Panc1 (cell line): ENCODE measurements around the gene AK2.

Experiments used
- POLR2AphosphoS5 ChIP-seq: IDR thresholded peaks from 2 replicates; pipeline ENCODE4 v1.6.1; 2012; ENCODE audit warnings: mild to moderate bottlenecking, low read depth, low read length, moderate library complexity
- SIN3A ChIP-seq: IDR thresholded peaks from 2 replicates; pipeline ENCODE4 v1.6.1; 2012; ENCODE audit warnings: low read depth, mild to moderate bottlenecking, low read length, moderate library complexity, borderline replicate concordance; ENCODE audit not compliant: insufficient read depth
- TF ChIP-seq, protein P1 (sequence below): fragments of 450-650 bp; IDR thresholded peaks from 2 replicates; pipeline ENCODE4 v1.5.1; 2017; ENCODE audit warnings: mild to moderate bottlenecking

DNA sequence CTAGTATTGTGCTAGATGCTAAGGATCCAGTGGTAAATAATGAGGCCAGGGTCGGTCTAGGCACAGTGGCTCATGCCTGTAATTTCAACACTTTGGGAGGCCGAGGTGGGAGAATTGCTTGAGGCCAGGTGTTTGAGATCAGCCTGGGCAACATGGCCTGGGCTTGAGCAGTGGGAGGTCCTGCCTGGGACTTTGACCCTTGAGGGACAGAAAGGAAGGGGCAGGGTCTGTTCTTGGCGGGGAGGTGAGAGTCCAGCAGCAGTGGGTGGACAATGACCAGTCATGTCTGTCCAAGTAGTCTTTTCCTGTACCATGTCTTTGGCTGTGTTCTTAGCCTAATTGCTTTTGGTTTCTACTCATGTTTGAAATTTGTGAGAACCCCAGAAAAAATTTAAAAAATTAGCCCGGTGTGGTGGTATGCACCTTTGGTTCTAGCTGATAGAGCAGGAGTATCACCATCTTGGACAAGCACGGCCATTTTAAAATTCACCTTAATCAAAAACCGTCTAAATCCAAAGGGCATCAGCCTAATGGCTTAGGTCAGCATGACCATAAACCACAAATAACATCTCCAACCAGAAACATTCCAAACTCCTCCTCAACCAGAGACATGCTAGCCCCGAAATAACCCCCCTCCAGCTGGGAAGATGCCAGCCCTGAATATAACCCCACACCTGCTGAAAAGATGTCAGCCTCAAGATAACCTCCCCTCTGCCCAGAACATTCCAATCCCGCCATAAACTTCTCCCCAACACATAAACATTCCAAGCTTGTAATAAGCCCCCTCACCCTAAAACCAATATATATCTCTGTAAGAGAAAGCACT, 6.8 kb upstream of the AK2 start:
- TF ChIP-seq, protein P1, sequence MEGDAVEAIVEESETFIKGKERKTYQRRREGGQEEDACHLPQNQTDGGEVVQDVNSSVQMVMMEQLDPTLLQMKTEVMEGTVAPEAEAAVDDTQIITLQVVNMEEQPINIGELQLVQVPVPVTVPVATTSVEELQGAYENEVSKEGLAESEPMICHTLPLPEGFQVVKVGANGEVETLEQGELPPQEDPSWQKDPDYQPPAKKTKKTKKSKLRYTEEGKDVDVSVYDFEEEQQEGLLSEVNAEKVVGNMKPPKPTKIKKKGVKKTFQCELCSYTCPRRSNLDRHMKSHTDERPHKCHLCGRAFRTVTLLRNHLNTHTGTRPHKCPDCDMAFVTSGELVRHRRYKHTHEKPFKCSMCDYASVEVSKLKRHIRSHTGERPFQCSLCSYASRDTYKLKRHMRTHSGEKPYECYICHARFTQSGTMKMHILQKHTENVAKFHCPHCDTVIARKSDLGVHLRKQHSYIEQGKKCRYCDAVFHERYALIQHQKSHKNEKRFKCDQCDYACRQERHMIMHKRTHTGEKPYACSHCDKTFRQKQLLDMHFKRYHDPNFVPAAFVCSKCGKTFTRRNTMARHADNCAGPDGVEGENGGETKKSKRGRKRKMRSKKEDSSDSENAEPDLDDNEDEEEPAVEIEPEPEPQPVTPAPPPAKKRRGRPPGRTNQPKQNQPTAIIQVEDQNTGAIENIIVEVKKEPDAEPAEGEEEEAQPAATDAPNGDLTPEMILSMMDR, result no peak
- TF ChIP-seq SIN3A (no peak), POLR2AphosphoS5 (no peak)
